Measurements from ENCODE around the gene SMAD7. TPM values are rescaled to one million over a fixed set of nuclear protein-coding genes. Genes with fewer than 3 reads are reported as not detected.

The SMAD7 gene
- total RNA-seq, 1 donor from 2014 or later: 34.1 TPM

GRCh38 chr18:48905513-48905912, 45.3 kb downstream of the SMAD7 start:
- DNase-seq (ENCODE audit: extremely low spot score in 2 of 2): no peak
- peaks cover 22% of the 10 kb centered on the region for H3K4me1 ChIP-seq
- TF ChIP-seq CTCF (IDR thresholded peaks at IDR 0.05) (no peak), POLR2AphosphoS5 (IDR thresholded peaks at IDR 0.05; ENCODE audit: insufficient read depth in 1 of 2, low read depth in 1 of 2) (no peak), POLR2A (IDR thresholded peaks at IDR 0.05) (no peak)
- no peaks in the 10 kb centered on the region for H3K9me3 ChIP-seq
- no peaks in the 10 kb centered on the region for H3K27me3 ChIP-seq
- no peaks in the 10 kb centered on the region for H3K36me3 ChIP-seq
- no peak overlapping the region for H3K27ac ChIP-seq
- H3K4me3 ChIP-seq: no peak overlapping the region
- intact Hi-C loops (cut with DNase I): no loop called here

GRCh38 chr18:48904847-48905394, 45.8 kb downstream of the SMAD7 start:
- no peaks in the 10 kb centered on the region for H3K9me3 ChIP-seq
- no peak for DNase-seq (ENCODE audit: extremely low spot score in 2 of 2)
- TF ChIP-seq POLR2A (IDR thresholded peaks at IDR 0.05) (no peak), CTCF (IDR thresholded peaks at IDR 0.05) (no peak), POLR2AphosphoS5 (IDR thresholded peaks at IDR 0.05; ENCODE audit: insufficient read depth in 1 of 2, low read depth in 1 of 2) (no peak)
- H3K4me1 ChIP-seq: peaks cover 22% of the 10 kb centered on the region
- no peak overlapping the region for H3K27ac ChIP-seq
- no peaks in the 10 kb centered on the region for H3K36me3 ChIP-seq
- no peak overlapping the region for H3K4me3 ChIP-seq
- intact Hi-C loops (cut with DNase I): no loop called here
- no peaks in the 10 kb centered on the region for H3K27me3 ChIP-seq

DNA sequence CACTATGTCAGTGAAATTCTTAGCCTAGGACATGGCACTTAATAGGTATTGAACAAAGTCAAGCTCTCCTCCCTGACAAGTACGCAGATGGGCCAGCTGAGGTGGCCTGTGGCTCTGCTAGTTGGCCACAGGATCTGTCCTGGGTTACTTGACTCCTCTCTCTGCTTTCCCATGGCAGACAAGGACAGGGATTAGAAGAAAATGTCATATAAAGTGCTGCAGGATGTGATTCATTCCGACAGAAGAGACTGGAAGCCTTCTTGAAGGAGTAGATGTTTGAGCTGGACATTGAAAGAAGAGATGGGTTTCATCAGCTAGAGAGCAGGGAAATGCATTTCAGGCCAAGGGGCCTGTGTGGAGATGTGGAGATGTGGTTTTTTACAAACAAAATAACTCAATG, 46.7 kb downstream of the SMAD7 start:
- peak in 1 of 2 donors; percentile 83 for DNase-seq (ENCODE audit: extremely low spot score in 2 of 2)
- H3K27ac ChIP-seq: peak overlapping the region; percentile 79
- intact Hi-C loops (cut with DNase I): no loop called here
- no peaks in the 10 kb centered on the region for H3K9me3 ChIP-seq
- no peak overlapping the region for H3K4me3 ChIP-seq
- H3K36me3 ChIP-seq: no peaks in the 10 kb centered on the region
- no peaks in the 10 kb centered on the region for H3K27me3 ChIP-seq
- TF ChIP-seq POLR2A (IDR thresholded peaks at IDR 0.05) (no peak), POLR2AphosphoS5 (IDR thresholded peaks at IDR 0.05; ENCODE audit: insufficient read depth in 1 of 2, low read depth in 1 of 2) (no peak), CTCF (IDR thresholded peaks at IDR 0.05) (no peak)
- H3K4me1 ChIP-seq: peaks cover 22% of the 10 kb centered on the region

GRCh38 chr18:48902856-48903601, 47.7 kb downstream of the SMAD7 start:
- H3K27ac ChIP-seq: peak overlapping the region; percentile 79

More at GRCh38 chr18:48902856-48903601, 47.7 kb downstream of the SMAD7 start:
- DNase-seq (ENCODE audit: extremely low spot score in 2 of 2): no peak
- Histone ChIP-seq H3K36me3 (no peaks in the 10 kb centered on the region), H3K9me3 (no peaks in the 10 kb centered on the region), H3K4me1 (peaks cover 22% of the 10 kb centered on the region), H3K27me3 (no peaks in the 10 kb centered on the region), H3K4me3 (no peak overlapping the region)
- TF ChIP-seq POLR2A (IDR thresholded peaks at IDR 0.05) (no peak), POLR2AphosphoS5 (IDR thresholded peaks at IDR 0.05; ENCODE audit: insufficient read depth in 1 of 2, low read depth in 1 of 2) (peak in 1 of 2 donors; percentile 65), CTCF (IDR thresholded peaks at IDR 0.05) (no peak)
- intact Hi-C loops (cut with DNase I): no loop called here

Measured in vagina (tissue), 2 donors.